BLaER1 (cell line): Measurements from ENCODE around the gene ATP8A2.
A peak's percentile ranks its signal among the peaks of the same experiment; 100 is the strongest.

Source experiments
- H3K27ac ChIP-seq: shearing (Covaris generic); formaldehyde crosslinking; 2 replicates; pipeline ENCODE4 v1.8.1; 2022
- H3K27me3 ChIP-seq: shearing (Covaris generic); formaldehyde crosslinking; 2 replicates; pipeline ENCODE4 v1.8.1; 2022
- H3K36me3 ChIP-seq: shearing (Covaris generic); formaldehyde crosslinking; 2 replicates; pipeline ENCODE4 v1.8.1; 2022
- H3K4me1 ChIP-seq: shearing (Covaris generic); formaldehyde crosslinking; 2 replicates; pipeline ENCODE4 v1.8.1; 2022
- H3K4me2 ChIP-seq: shearing (Covaris generic); formaldehyde crosslinking; 2 replicates; pipeline ENCODE4 v1.8.1; 2022
- H3K4me3 ChIP-seq: shearing (Covaris generic); formaldehyde crosslinking; 2 replicates; pipeline ENCODE4 v1.8.1; 2022
- H3K9ac ChIP-seq: shearing (Covaris generic); formaldehyde crosslinking; 2 replicates; pipeline ENCODE4 v1.8.1; 2022
- H3K9me3 ChIP-seq: shearing (Covaris generic); formaldehyde crosslinking; 2 replicates; pipeline ENCODE4 v1.8.1; 2022
- H4K20me1 ChIP-seq: shearing (Covaris generic); formaldehyde crosslinking; 2 replicates; pipeline ENCODE4 v1.8.1; 2022
- Cebpa-rat ChIP-seq: shearing (Covaris generic); IDR thresholded peaks from 2 replicates; pipeline ENCODE4 v1.8.1; 2022

ATP8A2 gene

GRCh38 chr13:25742220-25742619, 370.4 kb downstream of the ATP8A2 start:
- Histone ChIP-seq H3K4me2 (no peak overlapping the region), H3K4me1 (peaks cover 19% of the 10 kb centered on the region), H3K9ac (no peak overlapping the region), H3K27ac (no peak overlapping the region), H4K20me1 (no peaks in the 10 kb centered on the region), H3K27me3 (no peaks in the 10 kb centered on the region), H3K36me3 (no peaks in the 10 kb centered on the region), H3K9me3 (no peaks in the 10 kb centered on the region), H3K4me3 (no peak overlapping the region)
- TF ChIP-seq Cebpa-rat: no peak

- H3K9me3 ChIP-seq: no peaks in the 10 kb centered on the region
- no peak overlapping the region for H3K4me3 ChIP-seq
- no peaks in the 10 kb centered on the region for H4K20me1 ChIP-seq
- H3K27ac ChIP-seq: no peak overlapping the region
- H3K9ac ChIP-seq: no peak overlapping the region
- H3K36me3 ChIP-seq: no peaks in the 10 kb centered on the region
- H3K4me1 ChIP-seq: peaks cover 7% of the 10 kb centered on the region
- H3K27me3 ChIP-seq: no peaks in the 10 kb centered on the region
- no peak overlapping the region for H3K4me2 ChIP-seq
- TF ChIP-seq Cebpa-rat: no peak
Measured at GRCh38 chr13:25743421-25743820, 371.6 kb downstream of the ATP8A2 start.

GRCh38 chr13:25744178-25744577, 372.4 kb downstream of the ATP8A2 start:
- Histone ChIP-seq H3K4me1 (no peaks in the 10 kb centered on the region), H4K20me1 (no peaks in the 10 kb centered on the region), H3K4me3 (no peak overlapping the region), H3K27me3 (no peaks in the 10 kb centered on the region), H3K9me3 (no peaks in the 10 kb centered on the region), H3K4me2 (no peak overlapping the region), H3K36me3 (no peaks in the 10 kb centered on the region), H3K27ac (no peak overlapping the region), H3K9ac (no peak overlapping the region)
- TF ChIP-seq Cebpa-rat: no peak

DNA sequence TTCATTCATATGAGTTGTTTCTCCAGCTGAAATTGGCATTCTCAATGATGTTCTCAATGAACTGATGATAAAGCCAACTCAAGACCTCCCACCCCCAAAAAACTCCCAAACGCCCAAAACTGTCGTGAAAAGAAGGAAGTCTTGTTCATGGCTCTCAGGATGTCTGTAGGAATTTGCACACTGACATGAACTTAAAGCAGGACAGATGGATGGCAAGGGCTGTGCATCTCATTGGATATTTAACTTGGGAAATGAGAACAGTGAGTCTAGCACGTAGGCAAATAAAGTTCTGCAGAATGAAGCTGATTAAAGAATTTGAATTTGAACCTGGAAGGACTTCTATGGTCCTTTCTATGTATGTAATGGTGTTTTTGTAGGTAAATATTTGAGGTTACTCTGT, 374.4 kb downstream of the ATP8A2 start:
- no peaks in the 10 kb centered on the region for H3K36me3 ChIP-seq
- no peak for TF ChIP-seq Cebpa-rat
- no peak overlapping the region for H3K4me2 ChIP-seq
- no peak overlapping the region for H3K27ac ChIP-seq
- no peak overlapping the region for H3K4me3 ChIP-seq
- H3K9me3 ChIP-seq: no peaks in the 10 kb centered on the region
- H3K9ac ChIP-seq: no peak overlapping the region
- no peaks in the 10 kb centered on the region for H3K27me3 ChIP-seq
- H3K4me1 ChIP-seq: no peaks in the 10 kb centered on the region
- H4K20me1 ChIP-seq: no peaks in the 10 kb centered on the region

GRCh38 chr13:25752957-25753551, 381.3 kb downstream of the ATP8A2 start:
- Histone ChIP-seq H3K4me3 (no peak overlapping the region), H3K9ac (no peak overlapping the region), H3K4me1 (peaks cover 8% of the 10 kb centered on the region), H4K20me1 (no peaks in the 10 kb centered on the region), H3K4me2 (peak overlapping the region; percentile 11; the same call in 1 of the 2 replicates), H3K36me3 (no peaks in the 10 kb centered on the region), H3K9me3 (no peaks in the 10 kb centered on the region), H3K27ac (no peak overlapping the region), H3K27me3 (no peaks in the 10 kb centered on the region)
- TF ChIP-seq Cebpa-rat: no peak

DNA sequence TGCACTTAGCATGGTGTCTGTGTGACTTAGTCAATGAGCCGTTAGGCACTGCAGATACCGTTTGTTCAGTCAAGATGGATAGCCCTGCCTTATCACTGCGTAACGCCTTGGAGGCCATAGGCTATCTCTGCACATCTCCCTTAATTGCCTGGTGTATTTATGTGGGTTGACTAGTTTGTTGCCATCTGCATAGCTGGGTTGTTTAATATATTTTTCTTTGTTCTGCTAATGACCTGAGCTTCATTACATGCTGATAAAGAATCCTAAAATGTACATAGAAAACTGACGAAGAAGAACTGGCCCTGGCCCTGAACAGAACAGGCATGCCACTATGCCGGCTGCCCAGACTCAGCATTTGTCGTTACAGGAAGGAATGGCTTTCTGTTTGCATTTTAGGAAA, 382.2 kb downstream of the ATP8A2 start:
- Histone ChIP-seq H3K36me3 (no peaks in the 10 kb centered on the region), H3K9me3 (no peaks in the 10 kb centered on the region), H3K27ac (no peak overlapping the region), H3K27me3 (no peaks in the 10 kb centered on the region), H4K20me1 (no peaks in the 10 kb centered on the region), H3K4me3 (no peak overlapping the region), H3K9ac (no peak overlapping the region), H3K4me1 (peaks cover 8% of the 10 kb centered on the region), H3K4me2 (no peak overlapping the region)
- no peak for TF ChIP-seq Cebpa-rat

GRCh38 chr13:25756251-25756650, 384.5 kb downstream of the ATP8A2 start:
- Histone ChIP-seq H3K4me1 (peaks cover 8% of the 10 kb centered on the region), H3K27me3 (no peaks in the 10 kb centered on the region), H4K20me1 (no peaks in the 10 kb centered on the region), H3K36me3 (no peaks in the 10 kb centered on the region), H3K9ac (no peak overlapping the region), H3K27ac (no peak overlapping the region), H3K9me3 (no peaks in the 10 kb centered on the region), H3K4me3 (no peak overlapping the region), H3K4me2 (no peak overlapping the region)
- TF ChIP-seq Cebpa-rat: no peak

DNA sequence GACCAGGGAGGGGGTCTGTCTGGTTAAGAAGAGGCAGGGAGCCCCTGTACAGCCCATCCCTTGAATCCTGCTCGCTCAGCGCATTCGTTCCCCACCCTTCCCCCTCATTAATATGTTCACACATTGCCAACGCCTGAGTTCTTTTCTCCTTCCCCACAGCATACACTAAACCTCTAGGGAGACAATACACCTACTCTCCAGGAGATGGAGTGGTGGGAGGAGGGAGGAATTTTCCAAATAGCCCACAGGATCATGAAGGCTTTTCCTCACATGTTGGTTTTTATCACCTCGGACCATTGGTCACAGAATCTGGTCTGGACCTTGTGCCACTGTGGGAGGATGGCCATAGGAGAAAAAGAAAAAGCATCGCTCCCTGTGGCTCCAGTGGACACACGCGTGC, 385.1 kb downstream of the ATP8A2 start:
- H4K20me1 ChIP-seq: no peaks in the 10 kb centered on the region
- no peak for TF ChIP-seq Cebpa-rat
- no peak overlapping the region for H3K4me2 ChIP-seq
- no peak overlapping the region for H3K4me3 ChIP-seq
- no peak overlapping the region for H3K9ac ChIP-seq
- no peaks in the 10 kb centered on the region for H3K27me3 ChIP-seq
- peaks cover 8% of the 10 kb centered on the region for H3K4me1 ChIP-seq
- H3K36me3 ChIP-seq: no peaks in the 10 kb centered on the region
- H3K9me3 ChIP-seq: no peaks in the 10 kb centered on the region
- no peak overlapping the region for H3K27ac ChIP-seq

DNA sequence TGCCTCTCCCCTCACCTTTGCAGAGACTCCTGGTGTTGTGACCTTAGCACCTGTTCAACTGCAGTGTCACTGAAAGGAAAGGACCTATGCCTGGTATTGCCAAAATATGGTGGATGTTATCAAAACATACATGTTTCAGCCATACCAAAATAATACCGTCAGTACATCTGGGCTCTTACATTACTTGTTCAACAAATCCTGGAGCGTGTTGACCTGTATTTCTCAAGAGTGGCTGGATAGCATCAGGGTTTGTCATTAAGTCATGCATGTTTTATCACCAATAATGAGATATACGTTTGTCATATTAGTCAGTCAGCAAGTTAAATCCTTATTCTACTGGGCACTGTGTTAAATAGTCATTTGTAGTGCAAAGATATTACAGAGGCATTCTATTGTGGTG, 389.3 kb downstream of the ATP8A2 start:
- Histone ChIP-seq H3K36me3 (no peaks in the 10 kb centered on the region), H3K9ac (no peak overlapping the region), H3K27ac (no peak overlapping the region), H4K20me1 (no peaks in the 10 kb centered on the region), H3K9me3 (peaks cover 5% of the 10 kb centered on the region; the same call in 1 of the 2 replicates), H3K4me3 (no peak overlapping the region), H3K4me1 (no peaks in the 10 kb centered on the region), H3K27me3 (no peaks in the 10 kb centered on the region), H3K4me2 (no peak overlapping the region)
- TF ChIP-seq Cebpa-rat: no peak

- no peaks in the 10 kb centered on the region for H3K36me3 ChIP-seq
- no peaks in the 10 kb centered on the region for H3K27me3 ChIP-seq
- H3K9me3 ChIP-seq: peaks cover 11% of the 10 kb centered on the region; the same call in 1 of the 2 replicates
- no peaks in the 10 kb centered on the region for H3K4me1 ChIP-seq
- H3K9ac ChIP-seq: no peak overlapping the region
- no peak overlapping the region for H3K27ac ChIP-seq
- TF ChIP-seq Cebpa-rat: no peak
- H4K20me1 ChIP-seq: no peaks in the 10 kb centered on the region
- no peak overlapping the region for H3K4me3 ChIP-seq
- H3K4me2 ChIP-seq: no peak overlapping the region
Measured at GRCh38 chr13:25762281-25762680, 390.5 kb downstream of the ATP8A2 start.
